Stomach smooth muscle (tissue), 2 donors: ENCODE data around the gene EIF4G3.

Experiments
- H3K27ac ChIP-seq: one replicate; pipeline ENCODE4 v1.7.0; 2013; ENCODE audit warnings: mild to moderate bottlenecking, low read length, inconsistent platforms
- H3K27me3 ChIP-seq, 2 donors: one replicate each; pipeline ENCODE4 v1.7.0; 2013; ENCODE audit warnings: low read length in 2 of 2; ENCODE audit not compliant: insufficient read depth in 2 of 2, control insufficient read depth in 1 of 2
- H3K36me3 ChIP-seq, 2 donors: one replicate each; pipeline ENCODE4 v1.7.0; 2013; ENCODE audit warnings: low read length in 2 of 2; ENCODE audit not compliant: control insufficient read depth in 2 of 2, insufficient read depth in 2 of 2
- H3K4me1 ChIP-seq: one replicate; pipeline ENCODE4 v1.7.0; 2013; ENCODE audit warnings: low read length; ENCODE audit not compliant: control insufficient read depth, insufficient read depth
- H3K4me3 ChIP-seq, 2 donors: one replicate each; pipeline ENCODE4 v1.7.0; 2013; ENCODE audit warnings: low read length in 2 of 2
- H3K9ac ChIP-seq, 2 donors: one replicate each; pipeline ENCODE4 v1.7.0; 2013; ENCODE audit warnings: low read length in 2 of 2, mild to moderate bottlenecking in 1 of 2
- H3K9me3 ChIP-seq, 2 donors: one replicate each; pipeline ENCODE4 v1.7.0; 2013; ENCODE audit warnings: low read length in 2 of 2; ENCODE audit not compliant: control insufficient read depth in 2 of 2
- donor health status: healthy.
- donor health status: Pancreatic carcinoma.

The EIF4G3 gene

DNA sequence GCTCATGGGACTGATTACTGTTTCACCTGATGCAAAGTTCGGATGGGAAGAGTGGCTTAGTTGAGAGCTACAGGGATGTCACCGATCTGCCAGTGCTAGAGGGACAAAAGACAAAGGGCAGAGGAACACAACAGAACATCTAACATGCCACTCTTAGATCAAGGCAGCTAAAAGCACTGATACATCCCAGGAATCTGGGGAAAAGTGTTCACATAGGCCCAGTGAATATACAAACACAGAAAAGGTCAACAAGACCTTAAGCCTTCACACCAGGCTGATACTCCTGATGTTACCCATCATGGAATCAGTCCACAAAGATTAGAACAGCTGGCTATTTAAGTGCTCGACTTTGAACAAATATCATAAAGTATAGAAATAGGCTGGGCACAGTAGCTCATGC, 163.2 kb downstream of the EIF4G3 start:
- Histone ChIP-seq H3K27me3 (no peaks in the 10 kb centered on the region), H3K4me3 (no peak overlapping the region), H3K9me3 (no peaks in the 10 kb centered on the region), H3K27ac (no peak overlapping the region), H3K9ac (no peak overlapping the region), H3K36me3 (no peaks in the 10 kb centered on the region), H3K4me1 (peaks cover 8% of the 10 kb centered on the region)

DNA sequence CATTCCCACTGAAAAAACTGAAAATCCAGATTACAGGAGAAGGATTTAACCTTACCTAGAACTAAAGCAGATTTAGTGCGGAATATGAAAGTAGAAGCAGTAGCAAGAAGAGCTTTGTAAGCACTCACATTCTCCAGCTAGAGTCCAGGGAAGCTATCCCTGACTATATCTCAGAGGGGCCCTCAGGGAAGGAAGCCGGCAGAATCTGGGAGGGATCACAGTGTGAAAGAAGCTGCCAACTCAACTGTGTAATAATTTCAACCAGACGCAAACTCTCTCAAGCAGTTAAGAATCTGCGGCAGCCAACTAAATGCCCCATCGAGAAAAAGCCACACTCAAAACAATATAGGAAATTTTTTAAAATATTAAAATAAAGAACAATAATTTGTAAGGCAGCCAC, 163.8 kb downstream of the EIF4G3 start:
- Histone ChIP-seq H3K4me1 (peaks cover 8% of the 10 kb centered on the region), H3K27me3 (no peaks in the 10 kb centered on the region), H3K9me3 (no peaks in the 10 kb centered on the region), H3K9ac (no peak overlapping the region), H3K27ac (no peak overlapping the region), H3K36me3 (no peaks in the 10 kb centered on the region), H3K4me3 (peak overlapping the region in 1 of 2 donors; percentile 29)

DNA sequence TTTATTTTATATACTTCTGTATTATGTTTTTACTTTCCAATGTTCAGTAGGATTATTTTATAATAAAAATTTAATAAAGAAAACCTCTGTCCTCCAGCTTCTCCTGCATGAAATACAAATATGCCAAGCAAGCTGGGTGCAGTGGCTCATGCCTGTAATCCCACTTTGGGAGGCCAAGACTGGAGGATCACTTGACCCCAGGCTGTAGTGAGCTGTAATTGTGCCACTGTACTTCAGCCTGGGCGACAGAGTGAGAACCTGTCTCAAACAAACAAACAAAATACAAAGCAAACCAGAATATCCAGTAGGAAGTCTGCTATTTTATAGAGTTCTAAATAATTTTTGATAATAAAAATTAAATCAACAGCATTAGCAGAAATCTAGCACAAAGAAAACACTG, 168.8 kb downstream of the EIF4G3 start:
- no peak overlapping the region for H3K27ac ChIP-seq
- H3K36me3 ChIP-seq: no peaks in the 10 kb centered on the region
- H3K9me3 ChIP-seq: no peaks in the 10 kb centered on the region
- no peaks in the 10 kb centered on the region for H3K27me3 ChIP-seq
- no peak overlapping the region for H3K9ac ChIP-seq
- H3K4me3 ChIP-seq: no peak overlapping the region
- H3K4me1 ChIP-seq: peaks cover 5% of the 10 kb centered on the region

- no peak overlapping the region for H3K4me3 ChIP-seq
- no peaks in the 10 kb centered on the region for H3K9me3 ChIP-seq
- H3K27me3 ChIP-seq: no peaks in the 10 kb centered on the region
- no peak overlapping the region for H3K27ac ChIP-seq
- H3K4me1 ChIP-seq: no peaks in the 10 kb centered on the region
- no peaks in the 10 kb centered on the region for H3K36me3 ChIP-seq
- no peak overlapping the region for H3K9ac ChIP-seq
These were observed 171.0 kb downstream of the EIF4G3 start for GRCh38 chr1:21005466-21006239.

DNA sequence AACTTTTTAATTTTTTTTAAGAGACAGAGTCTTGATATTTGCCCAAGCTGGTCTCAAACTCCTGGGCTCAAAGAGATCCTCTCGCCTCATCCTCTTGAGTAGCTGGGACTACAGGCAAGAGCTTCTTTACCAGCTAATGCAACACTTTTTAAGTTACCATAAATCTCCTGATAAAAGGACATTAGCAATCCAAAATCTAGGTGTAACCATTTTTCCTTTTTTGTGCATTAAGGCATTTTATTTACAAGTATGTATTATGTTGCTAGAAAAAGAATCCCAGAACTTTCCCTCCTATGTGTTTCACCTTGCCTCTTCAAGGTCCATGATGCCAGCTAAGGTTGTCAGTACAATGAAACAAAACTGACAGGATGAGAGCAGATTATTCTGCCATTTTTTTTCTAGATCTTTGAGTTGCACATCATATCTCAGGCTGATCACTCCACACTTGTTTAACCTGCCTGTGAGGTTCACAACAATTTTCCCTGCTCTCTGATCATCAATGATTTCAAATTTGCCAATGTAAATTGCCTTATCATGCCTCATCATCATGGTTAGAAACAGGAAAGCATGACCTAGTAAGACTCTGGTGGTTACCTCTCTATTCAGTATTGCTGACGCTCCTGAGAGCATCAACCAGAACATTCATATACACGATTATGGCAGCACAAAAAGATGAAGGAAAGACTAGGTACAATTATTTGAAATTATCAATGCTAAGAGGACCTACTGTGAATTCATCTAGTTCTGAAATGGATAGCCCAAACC, 173.2 kb downstream of the EIF4G3 start:
- Histone ChIP-seq H3K9ac (no peak overlapping the region), H3K9me3 (no peaks in the 10 kb centered on the region), H3K27ac (no peak overlapping the region), H3K36me3 (no peaks in the 10 kb centered on the region), H3K4me3 (no peak overlapping the region), H3K27me3 (no peaks in the 10 kb centered on the region), H3K4me1 (no peaks in the 10 kb centered on the region)

DNA sequence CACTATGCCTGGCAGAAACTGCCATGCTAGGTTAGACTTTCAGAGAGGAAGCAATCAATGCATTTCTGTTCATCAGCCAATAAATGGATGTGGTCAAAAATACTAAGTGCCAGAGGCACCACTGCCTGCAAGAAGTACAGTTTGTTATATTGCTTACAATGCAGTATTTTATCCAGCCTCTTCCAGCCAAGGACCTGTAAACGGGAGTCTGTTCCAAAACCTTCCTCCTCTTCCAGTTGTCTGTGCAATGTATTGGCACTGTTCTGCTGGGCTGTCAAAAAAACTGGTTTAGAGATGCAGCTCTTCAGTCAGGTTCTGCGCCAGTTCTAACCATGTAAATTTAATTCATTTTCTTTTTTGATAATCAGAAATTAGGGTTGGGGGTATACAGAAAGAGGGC, 175.7 kb downstream of the EIF4G3 start:
- no peak overlapping the region for H3K27ac ChIP-seq
- no peaks in the 10 kb centered on the region for H3K4me1 ChIP-seq
- no peaks in the 10 kb centered on the region for H3K9me3 ChIP-seq
- no peaks in the 10 kb centered on the region for H3K27me3 ChIP-seq
- no peak overlapping the region for H3K9ac ChIP-seq
- H3K4me3 ChIP-seq: no peak overlapping the region
- H3K36me3 ChIP-seq: no peaks in the 10 kb centered on the region

GRCh38 chr1:21000245-21000594, 176.5 kb downstream of the EIF4G3 start:
- Histone ChIP-seq H3K4me3 (no peak overlapping the region), H3K4me1 (no peaks in the 10 kb centered on the region), H3K27me3 (no peaks in the 10 kb centered on the region), H3K36me3 (no peaks in the 10 kb centered on the region), H3K27ac (no peak overlapping the region), H3K9me3 (no peaks in the 10 kb centered on the region), H3K9ac (no peak overlapping the region)

- no peak overlapping the region for H3K4me3 ChIP-seq
- no peak overlapping the region for H3K9ac ChIP-seq
- no peaks in the 10 kb centered on the region for H3K27me3 ChIP-seq
These were observed 177.0 kb downstream of the EIF4G3 start for GRCh38 chr1:20999525-21000244.

DNA sequence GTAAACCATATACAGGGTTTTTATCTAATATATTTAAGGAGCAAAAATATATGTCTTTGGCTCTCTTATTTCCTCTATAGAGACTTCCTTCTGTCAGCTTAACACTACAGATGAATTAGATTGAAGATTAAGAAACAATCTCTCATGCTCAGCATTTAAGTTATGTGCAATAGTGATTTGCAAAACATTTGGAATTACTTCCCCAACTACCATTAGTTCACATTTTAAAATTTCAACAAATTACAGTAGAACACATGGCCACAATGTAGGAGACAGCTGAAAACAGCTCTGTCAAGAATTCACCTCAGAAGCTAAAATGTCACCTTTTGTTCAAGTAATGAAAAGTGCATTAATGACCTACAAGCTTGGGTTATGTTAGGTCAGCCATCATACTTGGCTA, 177.9 kb downstream of the EIF4G3 start:
- no peaks in the 10 kb centered on the region for H3K27me3 ChIP-seq
- no peak overlapping the region for H3K9ac ChIP-seq
- H3K9me3 ChIP-seq: no peaks in the 10 kb centered on the region
- no peaks in the 10 kb centered on the region for H3K4me1 ChIP-seq
- H3K27ac ChIP-seq: no peak overlapping the region
- H3K36me3 ChIP-seq: no peaks in the 10 kb centered on the region
- no peak overlapping the region for H3K4me3 ChIP-seq

More at GRCh38 chr1:20999525-21000244, 177.0 kb downstream of the EIF4G3 start:
- H3K27ac ChIP-seq: no peak overlapping the region
- no peaks in the 10 kb centered on the region for H3K9me3 ChIP-seq
- H3K4me1 ChIP-seq: no peaks in the 10 kb centered on the region
- no peaks in the 10 kb centered on the region for H3K36me3 ChIP-seq

DNA sequence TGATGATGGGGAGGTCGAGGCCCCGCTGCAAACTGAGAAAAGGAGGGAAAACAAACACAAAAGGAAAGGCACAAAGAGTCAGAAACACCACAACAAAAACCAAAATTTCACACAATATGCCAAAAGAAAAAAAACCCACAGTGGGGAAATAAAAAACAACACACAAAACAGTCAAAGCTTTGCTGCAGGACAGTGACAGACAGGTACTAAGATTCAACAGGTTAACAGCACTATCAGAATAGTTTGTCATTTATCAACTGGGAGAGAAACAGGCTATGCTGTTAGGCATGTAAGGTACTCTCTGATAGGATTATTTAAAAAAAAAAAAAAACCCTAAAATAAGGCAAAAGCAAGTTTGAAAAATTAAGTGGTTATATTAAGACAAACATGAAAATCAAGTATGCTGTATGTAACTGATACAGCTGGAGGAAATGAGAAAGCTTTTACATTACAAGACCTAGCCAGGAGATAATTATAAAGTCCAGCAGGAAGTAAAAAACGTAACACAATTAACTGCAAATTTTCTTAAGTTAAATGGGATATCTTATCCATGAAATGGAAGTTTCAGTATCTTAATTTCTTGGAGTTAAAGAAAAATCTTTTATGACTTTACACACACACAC, 179.0 kb downstream of the EIF4G3 start:
- Histone ChIP-seq H3K27ac (no peak overlapping the region), H3K4me1 (no peaks in the 10 kb centered on the region), H3K9me3 (no peaks in the 10 kb centered on the region), H3K36me3 (no peaks in the 10 kb centered on the region), H3K4me3 (no peak overlapping the region), H3K27me3 (no peaks in the 10 kb centered on the region), H3K9ac (no peak overlapping the region)
